HG03039 (cell line): ENCODE data around the gene MCTP2.

Source experiments
- ATAC-seq: cut with Tn5 transposase; IDR thresholded peaks from one replicate; pipeline ENCODE4 v1.9.1; 2021; ENCODE audit warnings: mild to moderate bottlenecking, moderate library complexity; ENCODE audit not compliant: unreplicated experiment

Gene MCTP2

DNA sequence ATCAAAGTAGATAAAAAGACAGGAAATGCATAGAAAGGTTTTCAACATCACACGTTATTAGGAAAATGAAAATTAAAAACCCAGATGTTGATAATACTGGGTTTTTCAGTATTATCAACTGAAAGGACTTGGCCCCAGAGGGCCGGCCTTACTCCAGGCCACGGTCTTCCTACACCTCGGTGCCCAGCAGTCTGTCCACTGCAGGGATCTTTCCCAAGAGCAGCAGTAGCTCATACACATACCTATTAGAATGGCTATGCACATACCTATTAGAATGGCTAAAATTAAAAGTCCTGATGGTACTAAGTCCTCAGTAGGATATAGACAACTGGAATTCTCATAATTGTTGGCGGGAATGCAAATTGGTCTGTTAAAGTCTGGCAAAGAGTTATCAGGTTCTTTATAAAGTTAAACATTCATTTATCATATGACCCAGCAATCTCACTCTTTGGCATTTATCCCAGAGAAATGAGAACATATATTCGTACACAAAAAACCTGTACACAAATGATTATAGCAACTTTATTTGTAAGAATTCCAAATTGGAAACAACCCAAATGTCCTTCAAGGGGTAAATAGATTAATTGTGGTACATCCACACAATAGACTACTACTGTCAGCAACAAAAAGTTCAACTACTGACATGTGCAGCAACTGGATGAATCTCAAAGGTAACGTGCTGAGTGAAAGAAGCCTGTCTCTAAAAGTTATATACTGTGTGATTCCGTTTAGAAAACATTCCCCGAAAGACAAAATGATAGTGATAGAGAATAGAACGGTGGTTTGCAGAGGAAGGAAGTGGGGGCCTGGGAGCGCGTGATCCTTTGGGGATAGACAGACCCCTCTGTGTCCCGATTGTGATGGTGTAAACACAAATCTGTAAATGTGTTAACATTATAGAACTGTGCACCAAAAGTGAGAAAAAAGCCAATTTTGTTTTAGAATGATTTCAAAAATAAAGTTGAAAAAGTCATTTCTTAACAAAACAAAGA is 62.3 kb downstream of the MCTP2 start:
- ATAC-seq, result no peak

DNA sequence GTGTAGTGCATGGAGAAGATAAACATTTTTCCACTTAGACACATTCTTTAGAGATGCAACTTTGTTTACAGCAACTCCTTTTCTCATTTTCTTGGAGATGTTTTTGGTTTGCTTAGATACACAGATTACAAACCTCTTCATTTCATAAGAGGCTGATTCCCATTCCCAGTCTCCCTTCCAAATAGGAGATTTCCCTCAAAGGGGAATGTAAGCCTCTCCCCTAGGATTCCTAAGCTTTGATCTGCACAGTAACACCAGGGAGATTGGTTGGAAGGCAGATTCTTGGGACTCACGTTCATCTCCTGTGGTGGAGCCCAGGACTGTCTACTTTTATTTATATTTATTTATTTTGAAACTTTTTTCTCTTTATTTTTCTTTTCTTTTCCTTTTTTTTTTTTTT is 63.2 kb downstream of the MCTP2 start:
- no peak for ATAC-seq

DNA sequence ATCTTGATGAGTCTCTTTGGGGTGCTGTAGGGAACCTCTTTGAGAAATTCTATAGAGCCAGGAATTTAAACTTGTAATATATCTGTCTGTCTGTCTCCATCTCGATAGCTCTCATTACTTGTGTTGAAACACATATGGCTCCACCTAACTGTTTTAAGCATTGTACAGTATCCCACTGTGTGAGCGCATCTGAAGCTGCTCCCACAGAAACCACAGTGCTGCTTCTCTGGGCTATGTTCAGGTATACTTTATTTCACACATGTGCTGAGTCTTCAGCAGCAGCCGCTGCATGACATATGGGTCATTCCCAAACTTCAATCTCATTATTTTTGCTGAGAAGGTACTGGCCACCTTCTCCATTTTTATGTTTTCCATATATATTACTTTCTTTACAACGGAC is 63.9 kb downstream of the MCTP2 start:
- ATAC-seq, result no peak

DNA sequence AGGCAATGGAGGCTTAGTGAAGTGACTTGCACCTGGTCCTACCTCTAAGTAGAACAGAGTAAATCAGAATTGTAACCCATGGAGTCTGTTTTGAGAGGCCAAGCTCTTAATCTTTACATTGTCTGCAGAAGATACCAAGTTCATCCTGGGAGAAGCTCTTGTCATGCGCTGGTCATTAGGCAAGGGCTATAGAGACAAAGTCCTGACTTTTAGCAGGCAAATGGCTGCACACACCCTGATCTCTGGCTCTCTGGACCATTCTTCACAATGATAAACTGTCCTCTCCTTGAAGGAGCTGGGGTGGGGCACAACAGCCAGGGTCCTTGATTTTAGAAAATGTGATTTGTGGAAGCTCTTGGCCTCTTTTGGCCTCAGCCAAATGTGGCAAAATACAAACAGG is 65.4 kb downstream of the MCTP2 start:
- ATAC-seq, result no peak

DNA sequence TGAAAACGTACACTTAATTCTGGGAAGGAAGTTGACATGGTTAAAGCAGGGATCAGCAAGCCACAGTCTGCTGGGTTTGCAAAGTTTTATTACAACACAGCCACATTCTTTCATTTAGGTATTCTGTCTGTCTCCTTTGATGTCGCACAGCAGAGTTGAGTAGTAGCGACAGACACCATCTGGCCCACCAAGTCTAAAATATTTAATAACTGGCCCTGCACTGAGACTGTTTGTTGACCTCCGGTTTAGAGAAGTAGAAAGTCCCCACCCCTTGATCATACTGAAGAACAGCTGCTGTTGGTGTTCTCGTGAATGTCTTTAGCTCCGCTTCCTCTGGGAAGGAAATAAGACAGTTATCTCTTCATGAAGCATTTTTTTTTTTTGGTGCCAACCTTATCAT is 66.2 kb downstream of the MCTP2 start:
- ATAC-seq, result no peak

DNA sequence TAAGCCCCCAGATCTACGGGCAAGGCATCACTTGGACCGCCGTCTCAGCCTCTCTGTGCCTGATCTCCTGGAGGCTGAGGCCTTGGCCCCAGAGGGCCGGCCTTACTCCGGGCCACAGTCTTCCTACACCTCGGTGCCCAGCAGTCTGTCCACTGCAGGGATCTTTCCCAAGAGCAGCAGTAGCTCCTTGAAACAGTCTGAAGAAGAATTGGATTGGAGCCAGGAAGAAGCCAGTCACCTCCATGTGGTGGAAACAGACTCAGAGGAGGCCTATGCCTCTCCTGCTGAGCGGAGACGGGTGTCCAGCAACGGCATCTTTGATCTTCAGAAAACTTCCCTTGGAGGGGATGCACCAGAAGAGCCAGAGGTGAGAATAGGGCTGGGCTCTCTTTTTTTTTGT is 67.0 kb downstream of the MCTP2 start:
- no peak for ATAC-seq

DNA sequence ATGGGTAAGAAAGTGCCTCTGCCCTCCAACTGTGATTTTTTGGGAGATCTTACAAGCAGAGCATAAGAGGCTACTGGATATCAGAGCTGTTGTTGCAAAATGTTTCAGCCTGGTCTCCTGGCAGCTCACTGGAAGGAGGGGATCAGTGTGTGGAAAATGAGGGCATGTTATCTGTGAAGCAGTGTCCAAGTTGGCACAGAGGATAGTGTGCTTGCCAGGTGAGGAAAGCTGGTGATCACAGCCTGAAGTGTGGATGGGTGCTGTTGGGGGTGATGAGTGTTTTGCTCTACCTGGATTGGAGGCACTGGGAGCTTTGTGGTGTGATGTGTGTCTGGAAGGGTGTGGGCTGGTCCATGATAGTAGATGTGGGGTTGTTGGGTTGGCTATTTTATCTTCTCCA is 69.3 kb downstream of the MCTP2 start:
- ATAC-seq, result no peak

DNA sequence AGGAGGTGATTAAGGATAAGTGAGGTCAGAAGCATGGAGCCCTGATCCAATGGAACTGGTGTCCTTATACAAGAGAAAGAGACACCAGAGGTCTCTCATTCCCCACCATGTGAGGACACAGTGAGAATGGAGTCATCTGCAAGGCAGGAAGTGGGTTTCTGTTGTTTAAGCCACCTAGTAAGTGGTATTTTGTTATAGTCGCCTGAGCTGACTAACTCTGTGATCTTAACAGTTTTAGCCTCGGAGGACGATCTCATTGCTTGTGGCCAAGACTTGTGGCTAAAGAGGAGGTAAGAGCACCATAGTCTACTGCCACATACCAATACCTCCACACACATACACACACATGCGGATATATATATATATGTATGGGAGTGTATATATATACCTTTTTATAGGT is 73.8 kb downstream of the MCTP2 start:
- peak; percentile 34 for ATAC-seq

DNA sequence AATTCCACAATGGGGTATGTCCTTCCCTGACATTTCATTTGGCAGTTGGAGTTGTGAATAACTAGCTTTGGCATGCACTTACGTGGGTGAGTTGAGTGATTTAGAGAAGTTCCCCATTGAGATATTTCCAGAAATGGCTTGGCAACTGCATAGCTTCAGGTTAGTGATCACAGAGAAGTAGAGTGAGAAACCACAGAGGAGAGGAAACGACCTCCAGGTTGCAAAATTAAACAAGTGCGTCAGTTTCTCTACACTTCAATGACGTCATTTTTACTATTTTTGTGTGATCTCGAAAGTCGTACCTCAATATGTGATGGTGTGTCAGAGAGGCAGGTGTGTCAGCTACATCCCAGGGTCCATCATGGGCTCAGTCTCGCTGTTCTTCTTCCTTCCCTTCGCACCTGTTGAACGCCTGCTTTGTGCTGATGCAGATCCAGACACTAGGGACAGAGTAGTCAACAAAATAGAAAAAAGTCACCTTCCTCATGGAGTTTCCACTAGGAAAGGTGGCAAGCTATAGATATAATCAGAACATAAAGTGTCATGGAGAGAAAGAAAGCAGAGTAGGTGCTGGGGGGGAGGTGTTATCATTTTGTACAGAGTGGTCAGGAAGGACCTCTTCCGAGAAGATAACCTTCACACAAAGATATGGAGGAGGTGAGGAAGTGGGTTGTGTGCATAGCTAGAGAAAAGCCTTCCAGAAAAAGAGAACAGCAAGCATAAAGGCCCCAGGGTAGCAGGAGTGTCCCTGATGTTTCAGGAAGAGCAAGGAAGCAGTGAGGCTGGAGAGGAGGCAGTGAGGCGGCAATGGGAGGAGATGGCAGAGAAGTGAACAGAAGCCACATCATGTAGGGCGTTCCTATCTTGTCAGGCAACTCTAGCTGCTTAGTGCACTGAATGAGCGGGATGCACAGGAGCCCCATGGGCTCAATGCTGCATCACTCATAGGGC is 75.6 kb downstream of the MCTP2 start:
- ATAC-seq, result peak; percentile 80

DNA sequence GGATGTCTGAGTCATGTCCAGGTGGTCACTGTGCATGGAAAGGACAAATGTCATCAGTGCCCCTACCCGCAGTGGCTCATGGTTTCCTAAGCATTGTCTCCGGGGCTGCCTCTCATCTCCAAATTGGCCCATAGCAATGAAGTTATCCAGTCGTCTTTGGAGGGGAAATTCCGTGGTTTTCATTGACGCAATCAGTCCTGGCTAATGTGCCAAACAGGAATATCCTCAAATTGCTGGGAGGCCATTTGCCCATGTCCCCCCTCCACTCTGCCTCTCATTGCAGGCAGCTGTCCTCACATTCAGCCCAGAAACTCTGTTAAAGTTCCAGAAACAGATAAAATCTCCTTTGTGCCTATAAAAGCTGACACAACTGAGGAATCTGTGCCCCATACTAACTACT is 81.6 kb downstream of the MCTP2 start:
- no peak for ATAC-seq

DNA sequence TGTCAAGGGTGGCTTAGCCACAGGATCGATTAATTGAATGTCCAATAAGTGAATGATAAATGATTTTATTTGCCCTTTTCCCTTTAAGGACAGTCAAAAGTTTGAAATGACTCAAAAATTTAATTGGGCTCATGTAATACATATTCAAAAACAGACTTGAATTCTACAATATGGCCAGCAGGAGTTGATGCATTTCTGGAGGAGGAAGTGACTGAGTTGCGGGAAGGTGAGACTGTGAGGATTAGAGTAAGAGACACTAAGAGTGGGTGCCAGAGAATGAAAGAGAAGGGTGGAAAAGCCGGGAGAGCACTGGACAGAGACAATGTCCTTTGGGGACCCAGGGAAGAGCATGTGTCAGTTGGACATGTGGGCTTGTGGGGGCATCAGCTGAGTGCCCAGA is 83.3 kb downstream of the MCTP2 start:
- no peak for ATAC-seq

DNA sequence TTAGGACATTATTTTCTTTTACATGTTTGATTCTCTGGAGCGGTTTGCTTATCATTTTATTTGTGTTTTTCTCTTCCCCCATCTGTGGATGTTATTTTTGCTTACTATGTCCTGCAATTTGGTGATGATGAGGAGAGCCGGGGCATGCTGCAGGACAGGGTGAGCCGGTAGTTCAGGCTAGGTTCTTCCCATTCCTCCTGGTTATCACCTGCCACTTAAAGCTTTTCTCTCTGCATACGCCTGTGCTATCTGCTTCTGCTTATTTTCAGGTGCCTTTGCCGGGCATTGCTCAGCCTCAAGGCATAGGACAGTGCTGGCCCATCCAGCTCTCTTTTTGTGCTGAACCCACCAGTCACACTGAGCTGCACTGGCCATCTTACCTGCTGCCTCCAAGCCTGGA is 85.8 kb downstream of the MCTP2 start:
- no peak for ATAC-seq

DNA sequence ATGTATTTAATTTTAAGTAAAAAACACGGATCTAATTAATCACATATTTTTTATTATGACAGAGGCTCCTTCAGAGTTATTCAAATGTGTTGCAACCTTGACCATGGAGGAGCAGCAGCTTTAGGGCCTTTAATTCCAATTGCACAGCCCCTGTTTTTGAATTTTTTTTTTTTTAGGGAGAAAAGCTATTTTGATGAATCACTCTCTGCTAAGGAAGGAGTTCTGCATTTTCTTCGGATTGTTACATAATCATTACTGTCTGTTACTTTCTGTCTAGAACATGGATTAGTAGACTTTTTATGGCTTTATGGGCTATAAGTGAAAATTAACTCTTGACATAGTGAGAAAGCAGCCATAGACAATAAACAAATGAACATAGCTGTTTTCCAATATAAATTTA is 90.8 kb downstream of the MCTP2 start:
- ATAC-seq, result no peak

DNA sequence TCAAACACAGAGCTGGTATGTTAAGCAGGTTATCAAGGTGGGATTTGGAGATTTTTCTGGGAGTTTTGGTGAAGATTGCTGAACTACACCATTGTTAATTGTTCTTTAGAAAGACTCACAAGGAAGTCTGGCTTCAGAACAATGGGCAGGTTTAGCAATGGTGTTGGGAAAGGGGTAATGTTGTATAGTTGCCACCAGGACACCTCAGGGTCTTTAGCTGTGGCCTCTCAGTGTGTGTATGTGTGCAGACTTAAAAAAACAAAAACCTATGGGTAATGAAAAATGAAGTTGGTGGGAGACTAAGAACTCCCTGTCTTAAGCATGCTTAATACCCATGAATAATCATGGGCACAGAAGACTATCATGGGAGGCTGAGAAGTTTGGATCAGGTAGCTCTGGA is 91.7 kb downstream of the MCTP2 start:
- no peak for ATAC-seq

DNA sequence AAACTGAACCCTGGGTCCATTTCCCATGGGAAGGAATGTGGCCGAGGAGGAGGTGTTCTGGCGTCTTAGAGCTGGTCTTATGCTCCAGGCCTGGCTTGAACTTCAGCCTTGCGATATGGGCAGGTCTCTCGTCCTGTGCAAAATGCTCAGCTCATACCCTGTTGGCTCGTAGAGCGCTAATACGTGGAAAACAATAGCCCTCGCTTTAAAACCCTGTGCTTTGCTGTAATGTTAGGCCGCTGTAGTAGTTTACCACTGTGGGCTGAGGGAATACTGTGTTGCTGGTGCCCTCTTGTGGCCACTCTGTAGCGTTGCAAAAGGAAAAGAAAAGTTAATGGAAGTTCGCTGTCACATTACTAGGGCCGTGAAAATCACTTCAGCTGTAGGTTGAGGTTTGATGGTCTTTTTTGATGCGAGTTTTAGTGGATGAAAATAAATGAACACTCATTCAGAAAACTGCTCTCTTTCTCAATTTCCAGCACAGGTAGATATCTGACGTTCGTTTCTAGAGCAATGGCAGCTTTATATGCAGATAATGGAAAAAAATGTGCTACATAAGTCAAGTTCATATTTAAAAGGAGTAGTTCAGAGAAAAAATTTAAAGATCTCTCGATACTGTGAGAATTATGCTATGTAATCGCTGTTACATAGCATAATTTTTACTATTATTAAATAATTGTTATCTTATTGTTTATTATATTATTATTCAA is 92.9 kb downstream of the MCTP2 start:
- ATAC-seq, result peak; percentile 72

DNA sequence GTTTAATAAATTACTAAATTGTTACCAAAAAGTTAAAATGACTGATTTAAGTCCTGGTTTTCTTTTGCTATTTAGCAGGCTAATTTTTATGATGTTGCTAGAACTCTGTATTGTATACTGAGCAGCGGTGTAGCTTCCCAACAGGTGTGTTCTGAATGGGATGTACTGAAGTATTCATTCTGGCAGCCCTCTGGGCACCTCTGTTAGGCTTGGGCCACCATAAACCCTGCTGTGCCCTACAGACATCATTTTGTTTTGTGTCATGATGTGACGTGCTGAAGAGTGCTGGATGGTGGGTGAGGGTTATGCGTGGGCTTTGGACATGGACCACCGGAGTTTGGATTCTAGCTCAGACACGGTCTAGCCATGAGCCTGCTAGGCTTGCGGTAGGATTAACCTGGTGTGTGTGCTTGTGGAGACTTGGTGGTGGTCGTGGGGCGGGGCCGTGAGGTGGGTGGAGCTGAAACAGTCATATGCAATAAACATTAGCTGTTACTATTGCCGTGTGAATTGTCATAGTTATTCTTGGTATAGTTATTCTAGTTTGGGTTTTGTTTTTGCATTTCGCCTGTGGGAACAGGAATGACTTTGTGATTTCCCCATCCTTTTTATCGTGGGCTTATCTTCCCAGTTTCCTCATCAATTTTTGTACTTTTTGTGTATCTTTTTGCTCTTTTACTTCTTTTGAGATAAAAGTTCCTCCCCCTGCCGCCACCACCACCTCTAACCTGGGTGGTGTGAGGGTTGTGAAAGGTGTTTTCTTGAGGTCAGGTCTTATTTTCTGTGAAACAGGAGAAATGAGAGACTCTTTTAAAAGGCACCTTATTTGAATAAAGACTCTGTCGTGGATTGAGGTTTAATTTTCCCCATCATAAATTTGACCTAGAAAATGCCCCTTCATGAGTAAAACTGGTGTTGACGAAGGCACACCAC is 93.7 kb downstream of the MCTP2 start:
- no peak for ATAC-seq

DNA sequence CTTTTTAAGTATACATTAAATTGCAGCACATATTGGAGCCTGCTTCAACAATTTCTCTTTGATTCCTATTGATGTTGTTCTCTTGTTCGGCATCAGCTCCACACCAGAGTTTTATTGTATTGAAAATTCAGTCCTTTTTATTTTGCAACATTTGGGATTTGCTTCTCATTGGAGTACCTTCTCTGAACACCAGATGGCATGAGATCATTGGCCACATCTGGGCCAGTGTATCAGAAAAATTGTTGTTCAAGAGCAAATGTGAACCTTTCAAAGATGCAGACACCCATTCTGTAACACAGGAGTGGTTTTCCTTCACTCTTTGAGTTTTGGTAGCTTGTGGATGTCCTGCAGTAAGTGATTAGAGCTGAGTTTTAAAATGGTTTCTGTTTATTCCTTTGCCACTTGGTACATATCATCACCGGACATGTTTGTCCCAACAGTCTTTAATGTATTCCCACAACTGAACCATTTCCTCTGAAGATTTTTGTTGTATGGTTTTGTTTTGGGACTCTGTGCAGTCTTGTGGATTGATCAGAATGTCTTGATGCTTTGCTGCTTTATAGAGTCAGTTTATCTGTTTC is 96.1 kb downstream of the MCTP2 start:
- ATAC-seq, result no peak

DNA sequence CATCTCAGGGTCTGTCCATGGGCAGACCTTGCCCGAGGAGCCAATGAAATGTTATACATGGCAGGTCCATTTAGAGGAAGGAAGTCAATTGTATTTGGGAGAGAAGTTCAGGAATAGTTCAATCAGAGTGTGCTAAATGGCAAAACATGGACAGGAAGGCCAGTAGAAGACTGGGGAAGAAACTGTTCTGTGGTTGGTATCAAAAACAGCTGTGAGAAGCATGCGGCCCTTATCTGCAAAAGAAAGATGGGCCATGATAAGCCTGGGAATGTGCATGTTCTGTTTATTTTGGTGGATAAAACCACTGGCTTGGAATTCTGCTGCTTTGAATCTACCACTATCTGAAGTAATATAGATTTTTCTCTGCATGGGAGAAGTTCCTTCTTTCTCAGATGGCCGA is 100.4 kb downstream of the MCTP2 start:
- no peak for ATAC-seq

DNA sequence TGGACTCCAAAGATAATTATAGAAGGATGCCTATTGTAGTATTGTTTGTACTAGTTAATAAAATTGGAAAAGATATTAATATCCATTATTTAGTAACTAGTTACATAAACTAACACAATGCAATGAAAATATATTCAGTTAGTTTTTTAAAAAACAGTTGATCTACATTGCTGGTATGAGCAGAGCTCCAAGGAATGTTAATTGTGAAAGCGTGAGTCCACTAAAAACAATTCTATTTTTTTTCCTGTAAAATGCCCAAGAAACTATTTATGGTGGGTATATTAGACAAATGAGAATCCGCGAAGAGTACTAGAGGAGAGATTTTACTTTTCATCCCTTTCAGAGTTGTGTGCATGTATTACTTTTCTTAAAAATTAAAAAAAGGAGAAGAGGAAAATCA is 104.3 kb downstream of the MCTP2 start:
- ATAC-seq, result no peak
